ENCODE data around the gene ATP6V0E1.

Gene ATP6V0E1

GRCh38 chr5:172984244-172984953 lies 828 bp downstream of the ATP6V0E1 start:
- TF ChIP-seq RAD21 (IDR thresholded peaks at IDR 0.05; ENCODE audit: low read depth), result peak; percentile 7; the same call in 1 of the 2 replicates
- TF ChIP-seq USF1 (IDR thresholded peaks at IDR 0.05), result no peak

- no peak for TF ChIP-seq CEBPB (IDR thresholded peaks at IDR 0.05)
- TF ChIP-seq EP300 (IDR thresholded peaks at IDR 0.05; ENCODE audit: borderline replicate concordance), result no peak
- no peak for TF ChIP-seq REST (IDR thresholded peaks at IDR 0.05; ENCODE audit: low read depth)
- TF ChIP-seq TEAD4 (IDR thresholded peaks at IDR 0.05), result no peak
- TF ChIP-seq MAX (IDR thresholded peaks at IDR 0.05), result no peak
- TF ChIP-seq TAF1 (IDR thresholded peaks at IDR 0.05; ENCODE audit: low read depth), result no peak
- TF ChIP-seq YY1 (IDR thresholded peaks at IDR 0.05; ENCODE audit: low read depth), result no peak
- no peak for TF ChIP-seq FOXM1 (IDR thresholded peaks at IDR 0.05; ENCODE audit: borderline replicate concordance, low read depth)
- no peak for TF ChIP-seq USF1 (IDR thresholded peaks at IDR 0.05)
- no peak for TF ChIP-seq EGR1 (IDR thresholded peaks at IDR 0.05)
- TF ChIP-seq NFIC (IDR thresholded peaks at IDR 0.05), result no peak
- TF ChIP-seq TCF12 (IDR thresholded peaks at IDR 0.05; ENCODE audit: low read depth), result no peak
- TF ChIP-seq RAD21 (IDR thresholded peaks at IDR 0.05; ENCODE audit: low read depth), result no peak
- no peak for TF ChIP-seq ZBTB7A (IDR thresholded peaks at IDR 0.05; ENCODE audit: low read depth)
- no peak for TF ChIP-seq CREB1 (IDR thresholded peaks at IDR 0.05; ENCODE audit: low read depth)
Measured at GRCh38 chr5:172985596-172985995, 2.0 kb downstream of the ATP6V0E1 start.

GRCh38 chr5:172988276-172988675 lies 4.7 kb downstream of the ATP6V0E1 start:
- no peak for TF ChIP-seq CREB1 (IDR thresholded peaks at IDR 0.05; ENCODE audit: low read depth)
- no peak for TF ChIP-seq RAD21 (IDR thresholded peaks at IDR 0.05; ENCODE audit: low read depth)
- no peak for TF ChIP-seq EP300 (IDR thresholded peaks at IDR 0.05; ENCODE audit: borderline replicate concordance)
- no peak for TF ChIP-seq TEAD4 (IDR thresholded peaks at IDR 0.05)
- TF ChIP-seq USF1 (IDR thresholded peaks at IDR 0.05), result no peak
- no peak for TF ChIP-seq ZBTB7A (IDR thresholded peaks at IDR 0.05; ENCODE audit: low read depth)
- no peak for TF ChIP-seq EGR1 (IDR thresholded peaks at IDR 0.05)
- no peak for TF ChIP-seq CEBPB (IDR thresholded peaks at IDR 0.05)
- no peak for TF ChIP-seq NFIC (IDR thresholded peaks at IDR 0.05)
- TF ChIP-seq FOXM1 (IDR thresholded peaks at IDR 0.05; ENCODE audit: borderline replicate concordance, low read depth), result no peak
- no peak for TF ChIP-seq TAF1 (IDR thresholded peaks at IDR 0.05; ENCODE audit: low read depth)
- no peak for TF ChIP-seq TCF12 (IDR thresholded peaks at IDR 0.05; ENCODE audit: low read depth)
- no peak for TF ChIP-seq MAX (IDR thresholded peaks at IDR 0.05)
- TF ChIP-seq REST (IDR thresholded peaks at IDR 0.05; ENCODE audit: low read depth), result no peak
- no peak for TF ChIP-seq YY1 (IDR thresholded peaks at IDR 0.05; ENCODE audit: low read depth)

DNA sequence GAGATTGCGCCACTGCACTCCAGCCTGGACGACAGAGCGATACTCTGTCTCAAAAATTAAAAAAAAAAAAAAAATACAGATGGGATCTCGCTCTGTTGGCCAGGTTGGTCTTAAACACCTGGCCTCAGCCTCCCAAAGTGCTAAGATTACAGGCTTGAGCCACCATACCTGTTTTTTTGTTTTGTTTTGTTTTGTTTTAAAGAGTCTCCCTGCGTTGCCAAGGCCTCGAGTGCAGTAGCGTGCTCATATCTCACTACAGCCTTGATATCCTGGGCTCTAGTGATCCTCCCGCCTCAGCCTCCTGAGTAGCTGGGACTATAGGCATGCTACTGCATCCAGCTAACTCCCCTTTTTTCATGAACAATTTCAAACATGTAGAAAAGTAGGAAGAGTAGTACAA lies 7.2 kb downstream of the ATP6V0E1 start:
- no peak for TF ChIP-seq TEAD4 (IDR thresholded peaks at IDR 0.05)
- TF ChIP-seq FOXM1 (IDR thresholded peaks at IDR 0.05; ENCODE audit: borderline replicate concordance, low read depth), result no peak
- TF ChIP-seq EP300 (IDR thresholded peaks at IDR 0.05; ENCODE audit: borderline replicate concordance), result no peak
- TF ChIP-seq TAF1 (IDR thresholded peaks at IDR 0.05; ENCODE audit: low read depth), result no peak

DNA sequence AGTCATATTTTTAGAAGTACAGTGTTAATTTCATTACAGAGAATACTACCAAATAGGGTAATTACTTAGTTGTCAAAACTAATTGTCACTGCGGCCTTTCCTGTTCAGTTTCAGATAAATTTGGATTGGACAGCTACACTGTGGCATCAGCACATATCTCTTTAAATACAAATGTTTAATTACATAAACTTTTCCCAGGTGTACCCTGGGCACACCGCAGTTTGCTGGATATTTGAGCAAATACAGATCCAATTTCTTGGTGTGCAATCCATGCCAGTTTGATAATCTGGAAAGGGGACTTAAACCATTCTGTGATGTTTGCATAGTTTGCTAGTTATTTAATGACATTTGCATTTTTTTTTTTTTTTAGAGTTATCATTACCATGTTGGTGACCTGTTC lies 10.8 kb downstream of the ATP6V0E1 start:
- no peak for TF ChIP-seq RAD21 (IDR thresholded peaks at IDR 0.05; ENCODE audit: low read depth)
- no peak for TF ChIP-seq CEBPB (IDR thresholded peaks at IDR 0.05)
- no peak for TF ChIP-seq MAX (IDR thresholded peaks at IDR 0.05)
- no peak for TF ChIP-seq YY1 (IDR thresholded peaks at IDR 0.05; ENCODE audit: low read depth)
- no peak for TF ChIP-seq TAF1 (IDR thresholded peaks at IDR 0.05; ENCODE audit: low read depth)
- TF ChIP-seq EGR1 (IDR thresholded peaks at IDR 0.05), result no peak
- no peak for TF ChIP-seq TCF12 (IDR thresholded peaks at IDR 0.05; ENCODE audit: low read depth)
- no peak for TF ChIP-seq TEAD4 (IDR thresholded peaks at IDR 0.05)
